ENCODE measurements around the gene EVL. TPM values are rescaled to one million over a fixed set of nuclear protein-coding genes. Genes with fewer than 3 reads are reported as not detected.

EVL gene
- total RNA-seq, 1 donor from 2014 or later, result 11.7 TPM

DNA sequence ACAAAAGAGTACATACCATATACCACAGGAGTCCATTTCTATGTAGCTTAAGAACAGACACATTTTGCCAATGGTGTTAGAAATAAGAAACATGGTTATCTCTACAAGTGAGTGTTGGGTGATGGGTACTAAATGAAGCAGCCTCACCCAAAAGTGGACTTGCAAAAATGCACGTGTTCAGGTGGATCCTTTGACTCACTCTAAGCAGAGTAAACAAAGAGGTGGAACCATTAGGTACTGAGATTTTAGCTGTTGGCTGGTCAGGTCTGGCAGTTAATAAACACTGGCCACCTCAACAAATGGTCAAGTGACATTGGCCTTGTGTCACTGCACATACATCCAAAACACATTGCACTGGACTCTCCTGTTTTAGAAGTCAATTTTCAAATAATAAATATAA lies 27.6 kb downstream of the EVL start:
- no peak for DNase-seq (ENCODE audit: low spot score in 2 of 2)
- peaks cover 0 to 2% of the 10 kb centered on the region in 2 donors for H3K36me3 ChIP-seq
- H3K4me1 ChIP-seq, result no peaks in the 10 kb centered on the region
- no peak for TF ChIP-seq CTCF (IDR thresholded peaks at IDR 0.05)
- intact Hi-C loops (cut with DNase I), result no loop called here
- no peaks in the 10 kb centered on the region for H3K27me3 ChIP-seq
- no peak overlapping the region for H3K4me3 ChIP-seq
- H3K9me3 ChIP-seq, result no peaks in the 10 kb centered on the region
- no peak overlapping the region for H3K27ac ChIP-seq

DNA sequence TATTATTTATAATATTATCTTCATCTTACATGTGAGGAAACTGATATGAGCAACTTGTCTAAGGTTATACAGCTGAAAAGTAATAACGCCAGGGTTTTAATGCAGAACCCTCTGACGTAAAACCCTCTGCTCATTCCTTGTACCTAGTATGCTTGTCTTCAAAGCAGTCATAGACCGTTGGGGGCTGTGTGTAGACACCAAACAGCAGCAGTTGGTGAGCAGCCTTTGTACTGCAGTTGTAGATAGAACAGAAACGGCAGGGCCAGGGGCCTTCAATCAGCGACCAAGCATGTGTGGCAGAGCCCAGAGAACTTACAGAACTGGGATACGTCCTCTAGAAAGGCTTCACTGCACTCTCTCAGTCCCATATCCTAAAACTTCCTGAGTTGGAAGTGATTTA lies 28.1 kb downstream of the EVL start:
- H3K27me3 ChIP-seq, result no peaks in the 10 kb centered on the region
- H3K4me1 ChIP-seq, result no peaks in the 10 kb centered on the region
- TF ChIP-seq CTCF (IDR thresholded peaks at IDR 0.05), result no peak
- H3K36me3 ChIP-seq, result peaks cover 0 to 2% of the 10 kb centered on the region in 2 donors
- H3K27ac ChIP-seq, result no peak overlapping the region
- H3K4me3 ChIP-seq, result no peak overlapping the region
- no peak for DNase-seq (ENCODE audit: low spot score in 2 of 2)
- intact Hi-C loops (cut with DNase I), result no loop called here
- H3K9me3 ChIP-seq, result no peaks in the 10 kb centered on the region

GRCh38 chr14:100096656-100097055 lies 31.4 kb downstream of the EVL start:
- Histone ChIP-seq H3K4me3 (no peak overlapping the region), H3K36me3 (peaks cover 0 to 2% of the 10 kb centered on the region in 2 donors), H3K4me1 (no peaks in the 10 kb centered on the region), H3K27ac (no peak overlapping the region), H3K9me3 (no peaks in the 10 kb centered on the region), H3K27me3 (no peaks in the 10 kb centered on the region)
- no peak for TF ChIP-seq CTCF (IDR thresholded peaks at IDR 0.05)
- DNase-seq (ENCODE audit: low spot score in 2 of 2), result no peak
- intact Hi-C loops (cut with DNase I), result no loop called here

DNA sequence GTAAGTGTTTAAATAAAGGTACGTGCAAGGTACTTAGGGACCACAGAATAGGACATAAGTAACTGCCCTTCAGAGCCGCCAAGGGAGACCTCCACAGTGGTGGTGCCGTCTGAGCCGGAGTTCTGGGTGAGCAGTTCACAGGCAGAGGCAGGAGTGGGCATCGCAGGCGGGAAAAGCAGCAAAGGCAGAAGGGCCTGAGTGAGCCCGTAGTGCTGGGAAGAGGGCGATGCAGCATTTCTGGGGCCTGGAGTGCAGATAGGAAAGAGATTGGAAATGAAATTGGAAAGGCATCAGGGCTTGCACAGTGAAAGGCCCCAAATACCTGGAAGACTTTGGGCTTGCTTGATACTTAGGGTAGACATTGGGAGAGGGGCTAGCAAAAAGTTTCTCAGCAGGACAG lies 32.9 kb downstream of the EVL start:
- no peak for TF ChIP-seq CTCF (IDR thresholded peaks at IDR 0.05)
- H3K36me3 ChIP-seq, result peaks cover 0 to 2% of the 10 kb centered on the region in 2 donors
- H3K9me3 ChIP-seq, result no peaks in the 10 kb centered on the region
- DNase-seq (ENCODE audit: low spot score in 2 of 2), result no peak
- peaks cover under 1 to 7% of the 10 kb centered on the region in 2 donors for H3K4me1 ChIP-seq
- H3K27me3 ChIP-seq, result no peaks in the 10 kb centered on the region
- H3K4me3 ChIP-seq, result no peak overlapping the region
- no peak overlapping the region for H3K27ac ChIP-seq
- intact Hi-C loops (cut with DNase I), result no loop called here

DNA sequence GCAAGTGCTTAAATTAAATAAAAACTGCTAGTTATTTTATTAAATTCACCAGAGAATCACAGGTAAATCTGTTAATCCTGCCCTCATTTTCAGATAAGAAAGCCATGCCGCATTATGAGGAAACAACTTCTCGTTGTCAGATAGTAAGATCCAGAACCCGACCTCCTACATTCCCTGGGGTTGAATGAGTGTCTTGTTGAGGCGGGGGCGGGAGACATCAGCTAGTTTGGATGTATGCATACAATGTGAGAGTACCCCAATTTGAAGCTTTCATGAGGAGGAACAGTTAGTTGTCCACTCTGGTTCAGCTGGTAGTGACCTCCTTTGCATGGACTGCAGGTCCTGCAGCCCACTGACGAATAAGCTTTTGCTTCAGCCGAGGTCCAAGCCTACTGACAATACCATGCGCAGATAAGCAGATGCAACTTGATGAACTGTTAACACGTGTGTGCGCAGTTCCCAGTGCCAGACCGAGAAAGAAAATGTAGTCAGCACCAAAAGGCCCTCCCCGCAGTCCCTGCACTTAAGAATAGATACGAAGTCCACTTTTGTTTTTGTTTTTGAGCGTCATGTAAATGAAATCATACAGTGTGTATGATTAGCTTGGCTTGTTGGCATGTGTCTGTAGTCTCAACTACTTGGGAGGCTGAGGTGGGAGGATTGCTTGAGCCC lies 34.9 kb downstream of the EVL start:
- H3K27me3 ChIP-seq, result no peaks in the 10 kb centered on the region
- H3K4me3 ChIP-seq, result no peak overlapping the region
- peaks cover 19 to 27% of the 10 kb centered on the region in 2 donors for H3K4me1 ChIP-seq
- no peak for DNase-seq (ENCODE audit: low spot score in 2 of 2)
- intact Hi-C loops (cut with DNase I), result loop anchor here (10.0 kb wide), 1 partner anchor 365 kb away; no protein-coding TSS in a partner anchor
- no peak overlapping the region for H3K27ac ChIP-seq
- TF ChIP-seq CTCF (IDR thresholded peaks at IDR 0.05), result no peak
- peaks cover 0 to 2% of the 10 kb centered on the region in 2 donors for H3K36me3 ChIP-seq
- no peaks in the 10 kb centered on the region for H3K9me3 ChIP-seq
